ENCODE data around the gene DNAH5. TPM values are rescaled to one million over a fixed set of nuclear protein-coding genes. Genes with fewer than 3 reads are reported as not detected.

Gene DNAH5
- total and polyA plus RNA-seq, 2 of the 8 experiments (the other 6 are each of a cell fraction or from before 2014, with no cell fraction given), result 0.30 to 0.73 TPM

DNA sequence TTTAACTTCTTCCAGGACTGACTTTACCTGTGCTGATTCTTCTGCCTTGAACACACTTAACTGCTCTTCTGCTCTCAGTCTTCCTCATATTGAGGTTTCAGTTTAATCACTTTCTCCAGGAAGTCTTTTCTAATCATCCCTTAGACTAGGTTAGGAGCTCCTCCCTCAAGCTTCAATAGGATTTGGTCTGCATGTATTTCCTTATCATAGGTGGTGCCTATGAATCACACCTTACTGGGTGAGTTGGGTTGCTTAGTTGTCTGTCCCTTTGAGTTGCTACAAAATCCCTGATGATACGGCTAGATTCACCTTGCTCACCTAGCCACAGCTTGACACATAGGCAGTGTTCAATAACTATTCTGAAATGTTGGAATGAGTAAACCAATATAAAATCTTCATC lies 164.4 kb downstream of the DNAH5 start:
- Histone ChIP-seq H3K4me3 (ENCODE audit: extremely low read depth in 1 of 4, insufficient read depth in 2 of 4, low read depth in 3 of 4, low read length in 4 of 4) (no peak overlapping the region), H2BK15ac (ENCODE audit: low read length) (no peak overlapping the region), H4K91ac (replicated peaks; ENCODE audit: insufficient read length, low read length) (no peak overlapping the region), H2BK20ac (ENCODE audit: low read length) (no peak overlapping the region), H3K27ac (ENCODE audit: low read depth, low read length) (no peak overlapping the region), H3K4me2 (ENCODE audit: insufficient read depth in 1 of 2, low read depth in 2 of 2, low read length in 2 of 2) (no peak overlapping the region), H3K23ac (ENCODE audit: insufficient read length) (no peak overlapping the region), H3K27me3 (replicated peaks in 1 of 4; ENCODE audit: control insufficient read depth in 3 of 4, extremely low read depth in 1 of 4, insufficient read depth in 3 of 4, low read length in 3 of 4) (no peaks in the 10 kb centered on the region), H2BK120ac (replicated peaks; ENCODE audit: low read depth, low read length) (no peak overlapping the region), H3K4me1 (replicated peaks in 1 of 4; ENCODE audit: control insufficient read depth in 3 of 4, insufficient read depth in 4 of 4, low read length in 3 of 4) (no peaks in the 10 kb centered on the region), H3K23me2 (ENCODE audit: low read depth, low read length) (no peaks in the 10 kb centered on the region), H3K9ac (replicated peaks in 1 of 4; ENCODE audit: extremely low read depth in 1 of 4, low read depth in 3 of 4, low read length in 3 of 4) (no peak overlapping the region), H3K36me3 (ENCODE audit: control insufficient read depth in 2 of 4, insufficient read depth in 4 of 4, low read length in 3 of 4) (no peaks in the 10 kb centered on the region), H3K4ac (replicated peaks; ENCODE audit: insufficient read length, low read depth, low read length) (no peak overlapping the region), H4K8ac (ENCODE audit: extremely low read depth, insufficient read depth, low read length) (no peak overlapping the region), H3K9me3 (ENCODE audit: insufficient read depth in 2 of 2, low read depth in 1 of 2, low read length in 1 of 2) (peaks cover 7 to 9% of the 10 kb centered on the region in 2 experiments; a peak in 1 of 4 replicates), H3K79me2 (ENCODE audit: control insufficient read depth in 1 of 2, insufficient read depth in 2 of 2, low read length in 2 of 2) (no peaks in the 10 kb centered on the region), H4K20me1 (replicated peaks in 1 of 2; ENCODE audit: control insufficient read depth in 1 of 2, insufficient read depth in 2 of 2, low read length in 2 of 2) (no peaks in the 10 kb centered on the region), H4K5ac (ENCODE audit: insufficient read length, low read depth, low read length) (no peak overlapping the region), H3K79me1 (ENCODE audit: low read depth, low read length) (no peaks in the 10 kb centered on the region), H2BK5ac (ENCODE audit: low read depth, low read length) (no peak overlapping the region), H3K18ac (ENCODE audit: extremely low read depth, low read length) (no peak overlapping the region), H2BK12ac (ENCODE audit: low read depth, low read length) (no peak overlapping the region), H3K14ac (ENCODE audit: insufficient read length) (no peak overlapping the region), H3K56ac (replicated peaks; ENCODE audit: insufficient read length, low read depth, low read length) (no peak overlapping the region), H2AK5ac (ENCODE audit: low read depth, low read length) (no peak overlapping the region), H2AFZ (ENCODE audit: low read length) (no peak overlapping the region)
- FAIRE-seq (no peak), DNase-seq (ENCODE audit: low read depth in 1 of 2, low spot score in 2 of 2) (no peak)
- POLR2A ChIA-PET (ENCODE audit: partially characterized antibody), result no interaction called here
- CTCF ChIA-PET (ENCODE audit: partially characterized antibody), result no interaction called here
- WGBS, 2 experiments (ENCODE audit: extremely low coverage in 1 of 2, insufficient coverage in 1 of 2, insufficient read length in 1 of 2, insufficient replicate concordance in 2 of 2, low coverage in 1 of 2, low lambda C conversion rate in 2 of 2, missing lambda C conversion rate in 1 of 2), result 96% methylated on average over 1 of the region's 1 CpG; no CpG with 5 or more reads in 1 of the 2 experiments
- TF ChIP-seq SP1 (IDR thresholded peaks at IDR 0.05; ENCODE audit: low read depth, low read length) (no peak), KDM4A (IDR thresholded peaks at IDR 0.05; ENCODE audit: low read depth, low read length, severe bottlenecking) (no peak), EZH2 (IDR thresholded peaks at IDR 0.05; ENCODE audit: low read depth, low read length, severe bottlenecking) (no peak), SUZ12 (IDR thresholded peaks at IDR 0.05; ENCODE audit: low read length) (no peak), SP2 (IDR thresholded peaks at IDR 0.05; ENCODE audit: low read length) (no peak), CBX5 (IDR thresholded peaks at IDR 0.05; ENCODE audit: low read depth, low read length) (no peak), MAFK (IDR thresholded peaks at IDR 0.05; ENCODE audit: low read depth, low read length) (no peak), SAP30 (IDR thresholded peaks at IDR 0.05; ENCODE audit: insufficient read depth, insufficient replicate concordance, low read length) (no peak), CREB1 (IDR thresholded peaks at IDR 0.05) (no peak), CEBPB (IDR thresholded peaks at IDR 0.05; ENCODE audit: low read depth, low read length) (no peak), MAX (IDR thresholded peaks at IDR 0.05) (no peak), TEAD4 (IDR thresholded peaks at IDR 0.05; ENCODE audit: low read depth, low read length) (no peak)
- TF ChIP-seq, protein P1, sequence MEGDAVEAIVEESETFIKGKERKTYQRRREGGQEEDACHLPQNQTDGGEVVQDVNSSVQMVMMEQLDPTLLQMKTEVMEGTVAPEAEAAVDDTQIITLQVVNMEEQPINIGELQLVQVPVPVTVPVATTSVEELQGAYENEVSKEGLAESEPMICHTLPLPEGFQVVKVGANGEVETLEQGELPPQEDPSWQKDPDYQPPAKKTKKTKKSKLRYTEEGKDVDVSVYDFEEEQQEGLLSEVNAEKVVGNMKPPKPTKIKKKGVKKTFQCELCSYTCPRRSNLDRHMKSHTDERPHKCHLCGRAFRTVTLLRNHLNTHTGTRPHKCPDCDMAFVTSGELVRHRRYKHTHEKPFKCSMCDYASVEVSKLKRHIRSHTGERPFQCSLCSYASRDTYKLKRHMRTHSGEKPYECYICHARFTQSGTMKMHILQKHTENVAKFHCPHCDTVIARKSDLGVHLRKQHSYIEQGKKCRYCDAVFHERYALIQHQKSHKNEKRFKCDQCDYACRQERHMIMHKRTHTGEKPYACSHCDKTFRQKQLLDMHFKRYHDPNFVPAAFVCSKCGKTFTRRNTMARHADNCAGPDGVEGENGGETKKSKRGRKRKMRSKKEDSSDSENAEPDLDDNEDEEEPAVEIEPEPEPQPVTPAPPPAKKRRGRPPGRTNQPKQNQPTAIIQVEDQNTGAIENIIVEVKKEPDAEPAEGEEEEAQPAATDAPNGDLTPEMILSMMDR (IDR thresholded peaks at IDR 0.05; ENCODE audit: control extremely low read depth in 1 of 3, insufficient read depth in 1 of 3, low read depth in 1 of 3, low read length in 3 of 3), result no peak

Measured in H1 (cell line).